Activated naive CD4-positive, alpha-beta T cell treated with anti-CD3 and anti-CD28 coated beads, Interleukin-2, amount 50 U/mL, for 24 hours (primary cell): ENCODE results near the gene TNS1.

ENCODE experiments used
- H3K27ac Mint-ChIP-seq: one replicate; pipeline ENCODE4 v1.8.0; 2021; ENCODE audit warnings: mild to moderate bottlenecking, mixed read lengths
- H3K27me3 Mint-ChIP-seq: one replicate; pipeline ENCODE4 v1.8.0; 2021; ENCODE audit warnings: mixed read lengths
- H3K36me3 Mint-ChIP-seq: one replicate; pipeline ENCODE4 v1.8.0; 2021; ENCODE audit warnings: mixed read lengths
- H3K4me1 Mint-ChIP-seq: one replicate; pipeline ENCODE4 v1.8.0; 2021; ENCODE audit warnings: mixed read lengths
- H3K4me3 Mint-ChIP-seq: one replicate; pipeline ENCODE4 v1.8.0; 2021; ENCODE audit warnings: mild to moderate bottlenecking, mixed read lengths
- H3K9me3 Mint-ChIP-seq: one replicate; pipeline ENCODE4 v1.8.0; 2021; ENCODE audit warnings: mixed read lengths

The TNS1 gene

GRCh38 chr2:217804338-217804737 lies 198.5 kb downstream of the TNS1 start:
- H3K36me3 Mint-ChIP-seq: no peaks in the 10 kb centered on the region
- no peaks in the 10 kb centered on the region for H3K4me1 Mint-ChIP-seq
- H3K27me3 Mint-ChIP-seq: peaks cover 5% of the 10 kb centered on the region
- no peaks in the 10 kb centered on the region for H3K9me3 Mint-ChIP-seq
- H3K4me3 Mint-ChIP-seq: no peak overlapping the region
- H3K27ac Mint-ChIP-seq: no peak overlapping the region

DNA sequence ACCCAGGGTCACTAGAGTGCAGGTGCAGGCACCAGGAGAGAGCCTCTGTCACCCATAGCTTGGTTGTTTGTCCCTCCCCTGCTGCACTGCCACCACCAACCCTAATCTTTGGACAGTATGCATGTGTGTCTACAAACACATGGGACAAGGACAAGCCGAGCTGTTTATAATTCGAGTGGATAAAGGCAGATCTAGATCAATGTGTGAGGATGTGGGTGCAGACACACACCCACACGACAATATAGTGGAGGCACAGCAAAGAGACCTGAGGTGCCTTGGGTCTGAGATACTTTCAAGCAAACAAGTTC lies 199.2 kb downstream of the TNS1 start:
- no peaks in the 10 kb centered on the region for H3K36me3 Mint-ChIP-seq
- no peaks in the 10 kb centered on the region for H3K9me3 Mint-ChIP-seq
- no peak overlapping the region for H3K4me3 Mint-ChIP-seq
- H3K4me1 Mint-ChIP-seq: no peaks in the 10 kb centered on the region
- peaks cover 5% of the 10 kb centered on the region for H3K27me3 Mint-ChIP-seq
- no peak overlapping the region for H3K27ac Mint-ChIP-seq

DNA sequence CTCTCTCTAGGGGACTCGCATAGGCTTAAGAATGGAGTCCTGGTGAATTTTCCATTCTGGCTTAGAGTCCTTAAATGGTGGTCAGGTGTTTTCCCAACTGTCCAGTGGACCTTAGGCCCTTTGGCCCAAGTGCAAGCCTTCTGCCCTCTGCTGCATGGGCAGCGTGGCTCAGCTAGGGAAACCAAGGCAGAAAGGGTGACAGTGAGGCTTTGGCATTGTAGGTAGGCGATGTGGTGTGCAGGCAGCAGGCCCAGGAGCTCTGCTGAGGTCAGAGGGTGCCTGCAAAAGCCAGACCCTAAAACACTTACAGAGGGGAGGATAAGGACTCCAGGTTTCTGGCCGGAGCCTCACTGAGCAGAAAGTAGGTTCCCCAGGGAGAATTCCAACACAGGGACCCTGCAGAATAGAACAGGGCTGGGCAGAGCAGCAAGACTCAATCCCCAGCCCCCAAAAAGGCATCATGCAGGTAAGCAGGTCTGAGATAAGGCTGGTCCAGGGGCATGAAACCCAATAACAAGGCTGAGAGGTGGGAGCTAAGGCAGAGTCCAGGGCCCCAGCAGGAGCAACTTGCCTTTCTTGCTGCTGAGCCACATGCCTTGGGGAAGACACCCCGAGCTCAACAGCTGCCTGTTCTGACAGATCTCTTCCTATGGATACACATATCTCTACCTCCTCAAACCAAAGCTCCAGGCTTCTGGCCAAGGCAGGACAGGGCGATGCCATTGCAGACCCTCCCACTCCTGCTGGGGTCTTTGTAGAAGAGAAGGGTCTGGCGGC lies 199.7 kb downstream of the TNS1 start:
- Mint-ChIP-seq H3K4me1 (no peaks in the 10 kb centered on the region), H3K9me3 (no peaks in the 10 kb centered on the region), H3K27me3 (peaks cover 5% of the 10 kb centered on the region), H3K4me3 (no peak overlapping the region), H3K36me3 (no peaks in the 10 kb centered on the region), H3K27ac (no peak overlapping the region)

- Mint-ChIP-seq H3K36me3 (no peaks in the 10 kb centered on the region), H3K9me3 (no peaks in the 10 kb centered on the region), H3K4me3 (no peak overlapping the region), H3K27ac (no peak overlapping the region), H3K27me3 (peaks cover 5% of the 10 kb centered on the region), H3K4me1 (no peaks in the 10 kb centered on the region)
Observed at GRCh38 chr2:217802266-217802665, 200.5 kb downstream of the TNS1 start.

DNA sequence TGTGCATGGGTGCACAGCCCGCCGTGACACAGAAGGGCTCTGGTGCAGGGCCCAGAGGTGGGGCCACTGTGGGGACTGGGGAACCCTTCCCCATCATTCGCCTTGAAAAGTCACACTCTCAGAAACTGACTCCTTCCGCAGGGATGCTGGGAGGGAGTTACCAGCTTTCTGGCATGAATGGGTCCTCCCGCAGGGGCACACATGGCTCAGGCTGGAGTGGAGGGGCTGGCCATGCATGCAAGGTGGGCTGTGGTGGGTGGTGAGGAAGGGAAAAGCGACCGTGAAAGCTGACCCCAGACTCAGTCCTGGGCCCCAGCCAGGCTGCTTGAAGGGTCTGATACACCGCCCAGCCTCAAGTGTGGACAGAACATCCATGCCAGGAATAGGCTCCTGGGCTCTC lies 201.1 kb downstream of the TNS1 start:
- no peaks in the 10 kb centered on the region for H3K36me3 Mint-ChIP-seq
- no peaks in the 10 kb centered on the region for H3K9me3 Mint-ChIP-seq
- no peaks in the 10 kb centered on the region for H3K4me1 Mint-ChIP-seq
- H3K4me3 Mint-ChIP-seq: no peak overlapping the region
- H3K27ac Mint-ChIP-seq: no peak overlapping the region
- peaks cover 2% of the 10 kb centered on the region for H3K27me3 Mint-ChIP-seq

DNA sequence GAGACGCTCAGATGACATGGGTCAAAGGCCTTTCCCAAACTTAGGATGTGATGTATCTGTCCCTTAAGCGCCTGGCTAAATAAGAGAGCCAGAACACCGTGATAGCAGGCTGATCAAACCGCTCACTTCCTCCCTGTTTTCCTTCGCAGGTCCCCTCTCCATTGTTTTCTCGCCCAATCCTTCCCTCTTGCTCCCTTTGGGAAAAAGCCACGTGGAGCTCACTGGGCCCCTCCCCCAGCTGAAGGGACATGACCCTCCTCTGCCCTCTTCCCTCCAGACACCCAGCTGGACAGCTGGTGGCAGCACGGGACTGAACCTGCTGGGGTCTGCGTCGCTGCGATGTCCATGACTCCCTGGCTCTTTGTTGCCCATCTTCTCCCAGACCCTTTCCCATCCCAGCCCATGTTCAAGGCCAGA lies 201.7 kb downstream of the TNS1 start:
- no peaks in the 10 kb centered on the region for H3K36me3 Mint-ChIP-seq

DNA sequence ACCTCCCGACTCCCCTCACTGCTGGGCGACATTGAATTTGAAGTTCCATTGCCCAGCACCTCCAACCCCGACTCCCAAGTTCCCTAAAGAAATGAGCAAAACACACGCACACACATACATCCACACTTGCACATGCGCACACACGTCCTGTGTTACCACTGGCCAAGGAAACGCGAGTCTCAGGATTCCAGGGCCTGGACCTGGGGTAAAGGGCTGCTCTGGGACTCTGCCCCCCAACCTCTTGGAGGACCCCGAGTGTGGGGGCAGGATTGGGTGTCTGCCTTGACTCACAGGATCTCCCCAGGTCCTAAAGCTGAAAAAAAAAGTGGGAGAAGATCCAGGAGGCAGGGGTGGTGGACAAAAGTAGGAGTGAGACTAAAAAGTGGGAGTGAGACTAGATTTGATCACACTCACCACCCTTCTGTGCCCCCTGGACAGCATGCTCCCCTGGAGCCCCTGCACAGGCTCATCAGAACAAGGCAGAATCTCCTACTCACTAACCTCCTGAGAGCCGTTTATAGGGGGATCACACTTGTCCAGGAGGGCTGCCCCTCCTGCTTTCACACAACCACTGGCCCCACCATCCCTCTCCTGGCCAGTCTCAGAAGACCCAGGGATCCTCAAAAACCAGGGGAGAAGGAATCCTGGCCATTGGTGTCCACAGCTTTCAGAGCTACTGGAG lies 202.2 kb downstream of the TNS1 start:
- H3K4me3 Mint-ChIP-seq: no peak overlapping the region
- H3K27ac Mint-ChIP-seq: no peak overlapping the region
- no peaks in the 10 kb centered on the region for H3K4me1 Mint-ChIP-seq
- no peaks in the 10 kb centered on the region for H3K36me3 Mint-ChIP-seq
- no peaks in the 10 kb centered on the region for H3K27me3 Mint-ChIP-seq
- no peaks in the 10 kb centered on the region for H3K9me3 Mint-ChIP-seq

More for the DNA sequence above, 201.7 kb downstream of the TNS1 start:
- Mint-ChIP-seq H3K27ac (no peak overlapping the region), H3K4me3 (no peak overlapping the region), H3K9me3 (no peaks in the 10 kb centered on the region), H3K27me3 (no peaks in the 10 kb centered on the region), H3K4me1 (no peaks in the 10 kb centered on the region)

- Mint-ChIP-seq H3K27me3 (no peaks in the 10 kb centered on the region), H3K27ac (no peak overlapping the region), H3K4me1 (no peaks in the 10 kb centered on the region), H3K9me3 (no peaks in the 10 kb centered on the region), H3K36me3 (no peaks in the 10 kb centered on the region), H3K4me3 (no peak overlapping the region)
Observed at GRCh38 chr2:217799563-217800432, 203.0 kb downstream of the TNS1 start.

GRCh38 chr2:217798743-217799562 lies 203.8 kb downstream of the TNS1 start:
- Mint-ChIP-seq H3K36me3 (no peaks in the 10 kb centered on the region), H3K4me3 (no peak overlapping the region), H3K27me3 (no peaks in the 10 kb centered on the region), H3K27ac (no peak overlapping the region), H3K9me3 (no peaks in the 10 kb centered on the region), H3K4me1 (no peaks in the 10 kb centered on the region)

- no peaks in the 10 kb centered on the region for H3K27me3 Mint-ChIP-seq
- H3K9me3 Mint-ChIP-seq: no peaks in the 10 kb centered on the region
- H3K4me1 Mint-ChIP-seq: no peaks in the 10 kb centered on the region
- H3K36me3 Mint-ChIP-seq: no peaks in the 10 kb centered on the region
- H3K27ac Mint-ChIP-seq: no peak overlapping the region
- no peak overlapping the region for H3K4me3 Mint-ChIP-seq
Observed at GRCh38 chr2:217798191-217798590, 204.6 kb downstream of the TNS1 start.

GRCh38 chr2:217797661-217798069 lies 205.1 kb downstream of the TNS1 start:
- Mint-ChIP-seq H3K9me3 (no peaks in the 10 kb centered on the region), H3K4me3 (no peak overlapping the region), H3K36me3 (no peaks in the 10 kb centered on the region), H3K4me1 (no peaks in the 10 kb centered on the region), H3K27ac (no peak overlapping the region), H3K27me3 (no peaks in the 10 kb centered on the region)

GRCh38 chr2:217797165-217797564 lies 205.6 kb downstream of the TNS1 start:
- H3K4me1 Mint-ChIP-seq: no peaks in the 10 kb centered on the region
- no peaks in the 10 kb centered on the region for H3K9me3 Mint-ChIP-seq
- no peaks in the 10 kb centered on the region for H3K27me3 Mint-ChIP-seq
- H3K27ac Mint-ChIP-seq: no peak overlapping the region
- no peaks in the 10 kb centered on the region for H3K36me3 Mint-ChIP-seq
- no peak overlapping the region for H3K4me3 Mint-ChIP-seq

DNA sequence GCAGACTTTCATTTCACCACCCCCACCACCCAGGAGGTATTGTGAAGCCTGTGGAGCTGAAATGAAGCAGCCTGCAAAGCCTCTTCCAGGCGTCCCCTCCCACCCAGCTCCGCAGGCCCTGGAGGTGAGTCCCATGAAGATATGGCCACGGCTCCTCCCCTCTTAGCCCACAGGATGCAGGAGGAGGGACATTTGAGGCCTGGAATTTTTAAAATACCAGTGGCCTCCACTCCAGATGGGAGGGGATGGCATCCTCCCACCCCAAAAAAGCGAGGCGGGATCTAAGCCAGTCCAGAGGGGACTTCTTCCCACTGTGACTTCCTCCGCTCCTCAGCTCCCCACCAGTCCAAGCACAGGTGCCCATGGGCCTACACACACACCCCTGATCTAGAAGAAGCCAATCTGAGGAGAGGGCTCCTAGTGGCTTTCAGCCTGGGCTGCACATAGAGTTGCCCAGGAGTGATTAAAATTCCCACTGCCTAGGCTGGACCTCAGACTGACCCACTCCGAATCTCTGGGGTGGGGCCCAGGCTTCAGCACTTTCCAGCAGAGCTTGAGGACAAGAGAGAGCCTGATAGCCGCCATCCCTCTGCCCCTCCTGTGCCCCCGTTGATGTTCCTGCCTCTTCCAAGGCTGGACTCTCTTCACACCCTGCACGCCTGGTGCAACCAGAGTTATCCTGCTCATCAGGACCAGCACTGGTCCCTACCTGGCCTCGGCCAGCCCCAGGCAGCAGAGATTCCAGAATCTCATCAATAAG lies 206.9 kb downstream of the TNS1 start:
- no peak overlapping the region for H3K27ac Mint-ChIP-seq
- no peak overlapping the region for H3K4me3 Mint-ChIP-seq
- no peaks in the 10 kb centered on the region for H3K36me3 Mint-ChIP-seq
- H3K27me3 Mint-ChIP-seq: no peaks in the 10 kb centered on the region
- H3K9me3 Mint-ChIP-seq: no peaks in the 10 kb centered on the region
- peaks cover 3% of the 10 kb centered on the region for H3K4me1 Mint-ChIP-seq

DNA sequence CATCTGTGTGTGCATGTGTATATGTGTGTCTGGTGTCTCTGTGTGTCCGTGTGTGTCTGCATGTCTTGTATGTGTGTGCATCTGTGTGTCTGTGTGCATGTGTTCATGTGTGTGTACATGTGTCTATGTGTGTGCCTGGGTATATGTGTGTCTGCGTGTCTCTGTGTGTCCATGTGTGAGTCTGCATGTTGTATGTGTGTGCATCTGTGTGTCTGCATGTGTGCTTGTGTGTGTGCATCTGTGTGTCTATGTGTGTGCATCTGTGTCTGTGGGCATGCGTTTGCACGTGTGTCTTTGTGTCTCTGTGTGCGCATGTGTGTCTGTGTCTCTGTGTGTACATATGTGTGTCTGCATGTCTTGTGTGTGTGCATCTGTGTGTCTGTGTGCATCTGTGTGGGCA lies 207.7 kb downstream of the TNS1 start:
- H3K36me3 Mint-ChIP-seq: no peaks in the 10 kb centered on the region
- no peak overlapping the region for H3K4me3 Mint-ChIP-seq
- H3K27me3 Mint-ChIP-seq: no peaks in the 10 kb centered on the region
- H3K27ac Mint-ChIP-seq: no peak overlapping the region
- H3K9me3 Mint-ChIP-seq: no peaks in the 10 kb centered on the region
- peaks cover 10% of the 10 kb centered on the region for H3K4me1 Mint-ChIP-seq
